ENCODE results near the gene MYH2. TPM values are rescaled to one million over a fixed set of nuclear protein-coding genes. Genes with fewer than 3 reads are reported as not detected.

The MYH2 gene
- total and polyA plus RNA-seq, 2 of the 13 experiments (the other 11 are each of a cell fraction or from before 2014, with no cell fraction given), result not detected

DNA sequence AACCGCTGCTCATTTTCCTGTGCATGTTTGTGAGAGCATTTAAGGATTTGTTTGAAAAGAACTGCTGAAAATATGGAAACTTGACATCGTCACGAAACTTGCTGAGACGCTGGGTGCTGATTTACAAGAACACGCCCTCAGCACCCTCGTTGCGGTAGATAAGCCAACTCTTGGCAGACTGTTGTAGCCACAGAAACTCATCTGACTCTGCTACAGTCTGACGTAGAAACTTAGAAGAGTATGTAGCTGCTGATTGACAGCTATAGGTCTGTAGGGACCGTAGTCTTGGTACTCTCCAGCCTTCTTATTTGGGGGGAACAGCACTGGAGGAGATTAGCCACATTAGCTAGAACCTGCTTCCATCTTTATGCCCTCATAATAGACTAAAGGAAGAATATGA is 36.1 kb upstream of the MYH2 start:
- BruUV-seq (replicated peaks), result no TSS peak
- no peak for ATAC-seq
- Histone ChIP-seq H3K27me3 (ENCODE audit: control insufficient read depth in 1 of 2, insufficient read depth in 2 of 2, low read length in 2 of 2) (peaks cover 1 to 20% of the 10 kb centered on the region in 2 experiments; a peak in 3 of 5 replicates), H3K9me3 (ENCODE audit: low read length) (no peaks in the 10 kb centered on the region), H2AFZ (ENCODE audit: low read length) (no peak overlapping the region), H3K27ac (ENCODE audit: extremely low read length, insufficient read depth, low read length) (no peak overlapping the region), H3K4me3 (replicated peaks in 1 of 3; ENCODE audit: insufficient read depth in 1 of 3, low read depth in 2 of 3, low read length in 3 of 3) (no peak overlapping the region), H3K4me2 (ENCODE audit: low read depth, low read length) (no peak overlapping the region), H3K36me3 (replicated peaks in 1 of 2; ENCODE audit: control insufficient read depth in 1 of 2, insufficient read depth in 2 of 2, low read length in 2 of 2) (no peaks in the 10 kb centered on the region), H4K20me1 (ENCODE audit: insufficient read depth, low read length) (no peaks in the 10 kb centered on the region), H3K9ac (ENCODE audit: insufficient read depth, low read depth, low read length) (no peak overlapping the region), H3K4me1 (ENCODE audit: insufficient read depth, low read length) (no peaks in the 10 kb centered on the region), H3K79me2 (ENCODE audit: insufficient read depth, low read length) (no peaks in the 10 kb centered on the region)
- in situ Hi-C loops (cut with HindIII; ENCODE audit: extremely low pct_ligation_motif_present, low pct_unique_long_range_greater_than_20kb), result no loop called here
- POLR2A ChIA-PET, result no interaction called here
- no peak for TF ChIP-seq ZNF430 (CRISPR knock-in tag; IDR thresholded peaks at IDR 0.05)
- no peak for TF ChIP-seq ZNF761 (CRISPR knock-in tag; conservative IDR thresholded peaks at IDR 0.05)
- no peak for TF ChIP-seq ZNF30 (CRISPR knock-in tag; IDR thresholded peaks at IDR 0.05)
- TF ChIP-seq, protein P1, sequence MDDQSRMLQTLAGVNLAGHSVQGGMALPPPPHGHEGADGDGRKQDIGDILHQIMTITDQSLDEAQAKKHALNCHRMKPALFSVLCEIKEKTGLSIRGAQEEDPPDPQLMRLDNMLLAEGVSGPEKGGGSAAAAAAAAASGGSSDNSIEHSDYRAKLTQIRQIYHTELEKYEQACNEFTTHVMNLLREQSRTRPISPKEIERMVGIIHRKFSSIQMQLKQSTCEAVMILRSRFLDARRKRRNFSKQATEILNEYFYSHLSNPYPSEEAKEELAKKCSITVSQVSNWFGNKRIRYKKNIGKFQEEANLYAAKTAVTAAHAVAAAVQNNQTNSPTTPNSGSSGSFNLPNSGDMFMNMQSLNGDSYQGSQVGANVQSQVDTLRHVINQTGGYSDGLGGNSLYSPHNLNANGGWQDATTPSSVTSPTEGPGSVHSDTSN (CRISPR knock-in tag; IDR thresholded peaks at IDR 0.05; ENCODE audit: borderline replicate concordance), result no peak
- no peak for TF ChIP-seq ZNF274 (CRISPR knock-in tag; IDR thresholded peaks at IDR 0.05)
- TF ChIP-seq SP140L (CRISPR knock-in tag; IDR thresholded peaks at IDR 0.05; ENCODE audit: borderline replicate concordance), result no peak
- TF ChIP-seq PRMT3 (CRISPR knock-in tag; IDR thresholded peaks at IDR 0.05; ENCODE audit: borderline replicate concordance, low read depth), result no peak
- no peak for TF ChIP-seq HNRNPK (IDR thresholded peaks at IDR 0.05; ENCODE audit: low read depth, low read length, poor library complexity, severe bottlenecking)
- TF ChIP-seq ATF1 (CRISPR knock-in tag; IDR thresholded peaks at IDR 0.05), result no peak
- no peak for TF ChIP-seq ZNF841 (CRISPR knock-in tag; IDR thresholded peaks at IDR 0.05; ENCODE audit: borderline replicate concordance)
- no peak for TF ChIP-seq ZNF431 (CRISPR knock-in tag; IDR thresholded peaks at IDR 0.05; ENCODE audit: borderline replicate concordance, low read depth)
- TF ChIP-seq ARNT2 (CRISPR knock-in tag; IDR thresholded peaks at IDR 0.05; ENCODE audit: low read depth), result no peak
- TF ChIP-seq BCL6 (CRISPR knock-in tag; IDR thresholded peaks at IDR 0.05), result no peak
- no peak for TF ChIP-seq MED13 (CRISPR knock-in tag; IDR thresholded peaks at IDR 0.05)
- TF ChIP-seq SIN3A (IDR thresholded peaks at IDR 0.05; ENCODE audit: borderline replicate concordance, low read depth, low read length), result no peak
- TF ChIP-seq, protein P2, sequence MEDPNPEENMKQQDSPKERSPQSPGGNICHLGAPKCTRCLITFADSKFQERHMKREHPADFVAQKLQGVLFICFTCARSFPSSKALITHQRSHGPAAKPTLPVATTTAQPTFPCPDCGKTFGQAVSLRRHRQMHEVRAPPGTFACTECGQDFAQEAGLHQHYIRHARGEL (CRISPR knock-in tag; IDR thresholded peaks at IDR 0.05), result no peak
- TF ChIP-seq, protein P3, sequence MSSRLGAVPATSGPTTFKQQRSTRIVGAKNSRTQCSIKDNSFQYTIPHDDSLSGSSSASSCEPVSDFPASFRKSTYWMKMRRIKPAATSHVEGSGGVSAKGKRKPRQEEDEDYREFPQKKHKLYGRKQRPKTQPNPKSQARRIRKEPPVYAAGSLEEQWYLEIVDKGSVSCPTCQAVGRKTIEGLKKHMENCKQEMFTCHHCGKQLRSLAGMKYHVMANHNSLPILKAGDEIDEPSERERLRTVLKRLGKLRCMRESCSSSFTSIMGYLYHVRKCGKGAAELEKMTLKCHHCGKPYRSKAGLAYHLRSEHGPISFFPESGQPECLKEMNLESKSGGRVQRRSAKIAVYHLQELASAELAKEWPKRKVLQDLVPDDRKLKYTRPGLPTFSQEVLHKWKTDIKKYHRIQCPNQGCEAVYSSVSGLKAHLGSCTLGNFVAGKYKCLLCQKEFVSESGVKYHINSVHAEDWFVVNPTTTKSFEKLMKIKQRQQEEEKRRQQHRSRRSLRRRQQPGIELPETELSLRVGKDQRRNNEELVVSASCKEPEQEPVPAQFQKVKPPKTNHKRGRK (CRISPR knock-in tag; IDR thresholded peaks at IDR 0.05), result no peak
- no peak for FAIRE-seq
- CTCF ChIA-PET (ENCODE audit: low intra/inter-chr PET ratio, low total read pairs), result no interaction called here
- no peak for DNase-seq (ENCODE audit: low spot score)
- WGBS (ENCODE audit: low lambda C conversion rate), result 22% methylated on average over 9 of the region's 9 CpGs
- intact Hi-C loops (cut with micrococcal nuclease; ENCODE audit: unreplicated experiment), result no loop called here

All from HepG2 (cell line).